ENCODE results near the gene SEZ6L2.
A peak's percentile ranks its signal among the peaks of the same experiment; 100 is the strongest.
"Not testable (repeated sequence)": the region's sequence is repeated elsewhere in the genome, so short reads cannot be mapped to it uniquely, and the experiment has no call there.

SEZ6L2 gene

GRCh38 chr16:29881050-29881449, 18.3 kb downstream of the SEZ6L2 start:
- DNase-seq, result no peak

- no peak for DNase-seq
These were observed 21.2 kb downstream of the SEZ6L2 start for GRCh38 chr16:29878172-29878571.

GRCh38 chr16:29877266-29877961, 21.9 kb downstream of the SEZ6L2 start:
- peak; percentile 33 for DNase-seq

GRCh38 chr16:29876594-29877249, 22.6 kb downstream of the SEZ6L2 start:
- no peak for DNase-seq

- no peak for DNase-seq
These were observed 23.1 kb downstream of the SEZ6L2 start for GRCh38 chr16:29876217-29876593.

GRCh38 chr16:29875206-29875605, 24.1 kb downstream of the SEZ6L2 start:
- no peak for DNase-seq

GRCh38 chr16:29873319-29873718, 26.0 kb downstream of the SEZ6L2 start:
- DNase-seq, result no peak

GRCh38 chr16:29871822-29872546, 27.4 kb downstream of the SEZ6L2 start:
- no peak for DNase-seq

GRCh38 chr16:29869067-29869466, 30.3 kb downstream of the SEZ6L2 start:
- DNase-seq, result not testable (repeated sequence)

GRCh38 chr16:29868396-29869009, 30.8 kb downstream of the SEZ6L2 start:
- no peak for DNase-seq

- no peak for DNase-seq
These were observed 35.1 kb downstream of the SEZ6L2 start for GRCh38 chr16:29864205-29864604.

- DNase-seq, result no peak
These were observed 35.7 kb downstream of the SEZ6L2 start for GRCh38 chr16:29863669-29863984.

GRCh38 chr16:29862884-29863668, 36.3 kb downstream of the SEZ6L2 start, which contains the start of gene CDIPT:
Gene CDIPT (minus strand): TSS chr16:29863226. CDS start chr16:29862857, 369 bp downstream.
- DNase-seq, result peak; percentile 94

GRCh38 chr16:29862383-29862883, 36.9 kb downstream of the SEZ6L2 start:
- DNase-seq, result no peak

- no peak for DNase-seq
These were observed 39.1 kb downstream of the SEZ6L2 start for GRCh38 chr16:29860218-29860617.

- no peak for DNase-seq
These were observed 40.4 kb downstream of the SEZ6L2 start for GRCh38 chr16:29858974-29859373.

- DNase-seq, result no peak
These were observed 41.1 kb downstream of the SEZ6L2 start for GRCh38 chr16:29858149-29858849.

GRCh38 chr16:29857133-29857760, 42.1 kb downstream of the SEZ6L2 start:
- DNase-seq, result no peak

GRCh38 chr16:29854520-29855100, 44.7 kb downstream of the SEZ6L2 start:
- no peak for DNase-seq

GRCh38 chr16:29852654-29853053, 46.7 kb downstream of the SEZ6L2 start:
- no peak for DNase-seq

- no peak for DNase-seq
These were observed 48.4 kb downstream of the SEZ6L2 start for GRCh38 chr16:29850998-29851397.

Measured in central memory CD4-positive, alpha-beta T cell (primary cell).